ENCODE data around the gene VAMP2. TPM values are rescaled to one million over a fixed set of nuclear protein-coding genes. Genes with fewer than 3 reads are reported as not detected.
"Not testable (repeated sequence)": the region's sequence is repeated elsewhere in the genome, so short reads cannot be mapped to it uniquely, and the experiment has no call there.

Gene VAMP2
- total RNA-seq, 2 donors from 2014 or later: 71.3 to 73.6 TPM

DNA sequence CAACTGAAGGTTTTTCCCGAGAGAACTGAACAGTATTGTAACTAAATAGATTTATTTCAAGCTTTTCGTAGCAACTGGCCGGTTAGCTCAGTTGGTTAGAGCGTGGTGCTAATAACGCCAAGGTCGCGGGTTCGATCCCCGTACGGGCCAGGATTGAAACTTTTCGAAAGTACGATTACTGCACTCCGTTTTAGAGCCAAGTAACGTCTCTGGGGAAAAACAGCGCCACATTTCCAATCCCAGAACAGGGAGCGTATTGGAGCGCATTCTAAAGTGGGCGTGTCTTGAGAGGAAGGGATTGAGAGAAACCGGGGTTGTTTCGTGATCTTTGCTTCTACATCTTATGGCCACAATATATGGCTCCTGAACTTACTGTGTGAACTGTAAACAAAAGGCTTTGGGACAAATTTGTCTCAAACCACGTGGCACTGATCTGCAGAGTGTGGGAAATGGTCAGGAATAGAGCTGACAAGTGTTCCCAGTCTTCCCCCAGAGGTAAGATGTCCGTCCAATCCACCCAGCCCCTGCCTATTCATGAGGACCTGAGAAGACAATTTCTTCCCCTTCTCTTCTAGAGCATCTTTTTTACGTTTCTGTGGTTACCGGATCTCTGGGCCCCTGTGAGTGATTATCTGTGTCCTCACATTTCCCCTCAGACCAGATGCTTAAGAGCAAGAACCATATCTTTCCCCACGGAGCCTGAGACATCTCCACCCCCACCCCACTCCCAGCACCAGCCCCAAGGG is 24.9 kb upstream of the VAMP2 start:
- no peaks in the 10 kb centered on the region for H3K36me3 Mint-ChIP-seq (ENCODE audit: insufficient read depth in 2 of 2)
- DNase-seq: peak; percentile 88 to 92
- ATAC-seq (replicated peaks in 1 of 2): peak; percentile 39 to 43
- no peaks in the 10 kb centered on the region for H3K9me3 Mint-ChIP-seq
- H3K27ac Mint-ChIP-seq: no peak overlapping the region
- H3K27me3 Mint-ChIP-seq (ENCODE audit: low read depth): no peaks in the 10 kb centered on the region
- no peak overlapping the region for H3K4me3 Mint-ChIP-seq
- peaks cover 21% of the 10 kb centered on the region for H3K4me1 Mint-ChIP-seq (ENCODE audit: low read depth)

- H3K4me3 Mint-ChIP-seq: no peak overlapping the region
- peaks cover 24% of the 10 kb centered on the region for H3K4me1 Mint-ChIP-seq (ENCODE audit: low read depth)
- ATAC-seq (replicated peaks in 1 of 2): peak; percentile 48 to 61
- peak; percentile 93 to 94 for DNase-seq
- H3K27me3 Mint-ChIP-seq (ENCODE audit: low read depth): no peaks in the 10 kb centered on the region
- H3K36me3 Mint-ChIP-seq (ENCODE audit: insufficient read depth in 2 of 2): no peaks in the 10 kb centered on the region
- H3K9me3 Mint-ChIP-seq: no peaks in the 10 kb centered on the region
- H3K27ac Mint-ChIP-seq: no peak overlapping the region
These were observed 24.2 kb upstream of the VAMP2 start for GRCh38 chr17:8186787-8187516.

- no peaks in the 10 kb centered on the region for H3K36me3 Mint-ChIP-seq (ENCODE audit: insufficient read depth in 2 of 2)
- H3K4me3 Mint-ChIP-seq: no peak overlapping the region
- DNase-seq: no peak
- ATAC-seq (replicated peaks in 1 of 2): no peak
- H3K4me1 Mint-ChIP-seq (ENCODE audit: low read depth): peaks cover 26% of the 10 kb centered on the region
- H3K27ac Mint-ChIP-seq: no peak overlapping the region
- no peaks in the 10 kb centered on the region for H3K27me3 Mint-ChIP-seq (ENCODE audit: low read depth)
- no peaks in the 10 kb centered on the region for H3K9me3 Mint-ChIP-seq
These were observed 23.7 kb upstream of the VAMP2 start for GRCh38 chr17:8186446-8186786.

DNA sequence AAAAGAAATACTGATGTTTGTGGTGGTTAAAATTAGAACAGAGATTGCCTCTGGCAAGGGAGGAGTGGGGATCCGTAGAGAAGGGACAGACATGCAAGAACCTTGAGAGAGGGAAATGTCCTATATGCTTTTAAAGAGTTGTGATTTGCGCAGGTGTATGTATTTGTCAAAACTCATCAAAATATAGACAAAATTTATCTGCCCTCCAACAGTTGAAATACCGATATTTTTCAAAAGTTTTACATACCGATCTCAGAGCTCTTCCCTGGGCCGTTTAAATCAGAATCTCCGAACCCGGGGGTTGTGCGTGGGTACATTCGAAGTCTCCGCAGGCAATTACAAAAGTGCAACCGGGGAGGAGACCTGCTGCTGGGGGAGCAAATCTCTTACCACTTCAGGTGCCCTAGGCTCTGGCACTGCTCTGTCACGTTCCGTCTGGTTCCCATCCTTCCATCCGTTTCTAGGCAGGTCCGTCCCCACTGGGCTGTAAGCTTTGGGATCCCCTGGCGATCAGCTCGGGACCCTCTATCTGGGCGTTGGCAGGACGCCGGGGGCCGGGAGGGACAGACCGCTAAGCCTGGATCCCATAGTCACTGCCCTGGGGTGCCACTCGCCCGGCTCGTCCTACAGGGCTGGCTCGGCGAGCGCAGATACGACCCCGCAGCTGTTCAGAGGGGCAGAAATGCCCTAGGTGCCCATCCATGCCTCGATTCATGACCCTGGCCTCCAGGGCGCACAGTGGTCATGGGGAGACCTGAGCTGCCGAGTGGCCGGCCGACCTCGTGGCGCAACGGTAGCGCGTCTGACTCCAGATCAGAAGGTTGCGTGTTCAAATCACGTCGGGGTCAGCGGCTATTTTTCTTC is 23.1 kb upstream of the VAMP2 start:
- Mint-ChIP-seq H3K36me3 (ENCODE audit: insufficient read depth in 2 of 2) (no peaks in the 10 kb centered on the region), H3K9me3 (no peaks in the 10 kb centered on the region), H3K27ac (no peak overlapping the region), H3K27me3 (ENCODE audit: low read depth) (no peaks in the 10 kb centered on the region), H3K4me1 (ENCODE audit: low read depth) (peaks cover 23% of the 10 kb centered on the region), H3K4me3 (no peak overlapping the region)
- peak; percentile 84 to 96 for DNase-seq
- ATAC-seq (replicated peaks in 1 of 2): peak; percentile 9 to 14

GRCh38 chr17:8176998-8177731 is 14.4 kb upstream of the VAMP2 start:
- no peak for DNase-seq
- H3K4me1 Mint-ChIP-seq (ENCODE audit: low read depth): peaks cover 53% of the 10 kb centered on the region
- ATAC-seq (replicated peaks in 1 of 2): no peak
- peaks cover 0 to 2% of the 10 kb centered on the region in 2 donors for H3K36me3 Mint-ChIP-seq (ENCODE audit: insufficient read depth in 2 of 2)
- no peaks in the 10 kb centered on the region for H3K27me3 Mint-ChIP-seq (ENCODE audit: low read depth)
- no peaks in the 10 kb centered on the region for H3K9me3 Mint-ChIP-seq
- peak overlapping the region; percentile 84 to 97 for H3K4me3 Mint-ChIP-seq
- H3K27ac Mint-ChIP-seq: peak overlapping the region; percentile 24

GRCh38 chr17:8176197-8176940 is 13.6 kb upstream of the VAMP2 start, which contains the start of gene TMEM107:
Gene TMEM107 (minus strand): TSS chr17:8176380. CDS start chr17:8176286, 94 bp downstream.
- peaks cover 57% of the 10 kb centered on the region for H3K4me1 Mint-ChIP-seq (ENCODE audit: low read depth)
- ATAC-seq (replicated peaks in 1 of 2) (peak; percentile 41 to 51), DNase-seq (peak; percentile 89 to 92)
- no peaks in the 10 kb centered on the region for H3K9me3 Mint-ChIP-seq
- peaks cover 0 to 2% of the 10 kb centered on the region in 2 donors for H3K36me3 Mint-ChIP-seq (ENCODE audit: insufficient read depth in 2 of 2)
- H3K27me3 Mint-ChIP-seq (ENCODE audit: low read depth): no peaks in the 10 kb centered on the region
- H3K4me3 Mint-ChIP-seq: peak within 1 kb of the TSS; percentile 84 to 97
- H3K27ac Mint-ChIP-seq: peak within 1 kb of the TSS; percentile 89

DNA sequence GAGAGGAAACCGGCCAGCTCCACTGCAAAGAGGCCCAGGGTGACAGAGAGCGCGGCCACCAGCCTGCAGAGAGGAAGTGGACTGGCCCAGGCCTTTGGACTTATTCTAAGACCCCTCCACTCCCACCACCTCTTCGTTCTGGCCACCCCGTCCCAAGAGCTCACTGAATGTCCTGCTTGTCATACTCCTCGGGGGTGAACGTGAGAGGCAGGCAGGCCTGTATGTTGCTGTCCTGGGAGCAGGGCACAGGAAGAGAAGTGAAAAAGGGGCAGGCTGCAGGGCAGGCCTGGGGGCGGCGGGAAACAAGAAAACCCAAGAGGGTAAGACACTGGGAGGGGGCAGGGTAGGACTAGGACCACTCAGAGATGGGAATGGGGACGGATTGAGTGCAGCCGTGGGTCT is 13.0 kb upstream of the VAMP2 start:
- peak overlapping the region; percentile 84 to 97 for H3K4me3 Mint-ChIP-seq

DNA sequence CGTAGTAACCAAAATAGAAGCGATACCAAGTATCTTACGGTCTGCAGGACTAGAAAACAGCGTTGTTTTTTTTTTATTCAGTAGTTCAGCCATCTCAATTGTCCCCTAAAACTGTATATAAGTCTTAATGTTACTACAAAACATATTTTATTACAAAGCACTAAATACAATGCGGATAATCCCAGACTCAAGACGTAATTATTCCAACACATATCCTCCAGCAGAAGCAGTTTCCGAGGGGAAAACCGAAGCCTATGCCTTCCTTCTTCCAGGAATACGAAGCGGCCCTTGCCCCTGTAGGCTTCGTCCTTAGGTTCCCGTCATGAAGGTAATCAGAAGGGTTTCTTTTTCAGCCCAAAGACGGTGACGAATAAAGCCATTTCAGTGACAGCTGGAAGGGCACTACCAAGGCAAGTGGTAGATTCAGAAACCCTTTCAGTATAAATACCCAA is 11.1 kb upstream of the VAMP2 start:
- peaks cover 0 to 2% of the 10 kb centered on the region in 2 donors for H3K36me3 Mint-ChIP-seq (ENCODE audit: insufficient read depth in 2 of 2)
- DNase-seq (no peak), ATAC-seq (replicated peaks in 1 of 2) (no peak)
- H3K9me3 Mint-ChIP-seq: no peaks in the 10 kb centered on the region
- no peaks in the 10 kb centered on the region for H3K27me3 Mint-ChIP-seq (ENCODE audit: low read depth)
- H3K27ac Mint-ChIP-seq: peak overlapping the region; percentile 99
- H3K4me1 Mint-ChIP-seq (ENCODE audit: low read depth): peaks cover 57% of the 10 kb centered on the region
- peak overlapping the region; percentile 84 to 97 for H3K4me3 Mint-ChIP-seq

More for the DNA sequence above, 13.0 kb upstream of the VAMP2 start:
- Mint-ChIP-seq H3K9me3 (no peaks in the 10 kb centered on the region), H3K4me1 (ENCODE audit: low read depth) (peaks cover 57% of the 10 kb centered on the region), H3K36me3 (ENCODE audit: insufficient read depth in 2 of 2) (peaks cover 0 to 2% of the 10 kb centered on the region in 2 donors), H3K27me3 (ENCODE audit: low read depth) (no peaks in the 10 kb centered on the region), H3K27ac (peak overlapping the region; percentile 89)
- DNase-seq: peak in 1 of 2 donors; percentile 19
- ATAC-seq (replicated peaks in 1 of 2): no peak

- ATAC-seq (replicated peaks in 1 of 2): peak; percentile 72 to 75
- peaks cover 0 to 2% of the 10 kb centered on the region in 2 donors for H3K36me3 Mint-ChIP-seq (ENCODE audit: insufficient read depth in 2 of 2)
- peak overlapping the region; percentile 99 for H3K27ac Mint-ChIP-seq
- peak overlapping the region; percentile 84 to 97 for H3K4me3 Mint-ChIP-seq
- no peaks in the 10 kb centered on the region for H3K27me3 Mint-ChIP-seq (ENCODE audit: low read depth)
- no peaks in the 10 kb centered on the region for H3K9me3 Mint-ChIP-seq
- DNase-seq: peak; percentile 80 to 86
- H3K4me1 Mint-ChIP-seq (ENCODE audit: low read depth): peaks cover 57% of the 10 kb centered on the region
These were observed 10.5 kb upstream of the VAMP2 start for GRCh38 chr17:8173056-8173870.

- not testable (repeated sequence) for H3K27me3 Mint-ChIP-seq (ENCODE audit: low read depth); H3K4me3 Mint-ChIP-seq; H3K9me3 Mint-ChIP-seq; ATAC-seq (replicated peaks in 1 of 2); H3K36me3 Mint-ChIP-seq (ENCODE audit: insufficient read depth in 2 of 2); DNase-seq; H3K27ac Mint-ChIP-seq
- H3K4me1 Mint-ChIP-seq (ENCODE audit: low read depth): peaks cover 44% of the 10 kb centered on the region
These were observed 7.4 kb upstream of the VAMP2 start for GRCh38 chr17:8170186-8170585.

- Mint-ChIP-seq H3K27me3 (ENCODE audit: low read depth) (no peaks in the 10 kb centered on the region), H3K4me1 (ENCODE audit: low read depth) (peaks cover 40% of the 10 kb centered on the region), H3K27ac (no peak overlapping the region), H3K4me3 (no peak overlapping the region), H3K36me3 (ENCODE audit: insufficient read depth in 2 of 2) (peaks cover 0 to 1% of the 10 kb centered on the region in 2 donors), H3K9me3 (no peaks in the 10 kb centered on the region)
- ATAC-seq (replicated peaks in 1 of 2): no peak
- no peak for DNase-seq
These were observed 4.8 kb upstream of the VAMP2 start for GRCh38 chr17:8167526-8167925.

All from activated T-cell treated with anti-CD3 and anti-CD28 coated beads, Interleukin-2, amount 50 U/mL, for 72 hours (primary cell).